Measurements from ENCODE around the gene GTF2B. TPM values are rescaled to one million over a fixed set of nuclear protein-coding genes. Genes with fewer than 3 reads are reported as not detected.
"Not testable (repeated sequence)": the region's sequence is repeated elsewhere in the genome, so short reads cannot be mapped to it uniquely, and the experiment has no call there.

The GTF2B gene
- 22.3 TPM for polyA plus RNA-seq (2013, experiment 1 of 2)
- 23.4 TPM for polyA plus RNA-seq (2013, experiment 2 of 2)

GRCh38 chr1:88891318-88891950 lies at the start of gene GTF2B:
TSS of gene GTF2B (minus strand) at chr1:88891567. CDS start at chr1:88891499, 68 bp downstream.
- Histone ChIP-seq H3K9me3 (ENCODE audit: insufficient read depth, low read depth, low read length) (no peaks in the 10 kb centered on the region), H3K36me3 (ENCODE audit: insufficient read depth, low read length) (peaks cover 2% of the 10 kb centered on the region), H3K27me3 (ENCODE audit: insufficient read depth, low read length) (0 out of 2 replicates have a peak, but pooled peaks cover 3% of the 10 kb centered on the region), H3K4me1 (ENCODE audit: insufficient read depth, low read length) (peaks cover 5% of the 10 kb centered on the region), H3K27ac (ENCODE audit: low read depth, low read length) (peak within 1 kb of the TSS; percentile 72; the same call in 1 of the 2 replicates), H3K4me3 (ENCODE audit: low read length) (peak within 1 kb of the TSS; percentile 80), H3K9ac (ENCODE audit: low read depth, low read length) (peak within 1 kb of the TSS; percentile 73)
- WGBS = under 1% methylated on average over 47 of the region's 47 CpGs

- peaks cover 78% of the 10 kb centered on the region for H3K36me3 ChIP-seq (ENCODE audit: insufficient read depth, low read length)
- no CpG with 5 or more reads among the region's 1 CpG for WGBS
Measured at GRCh38 chr1:88938528-88938927, 47.2 kb upstream of the GTF2B start.

GRCh38 chr1:88936760-88937342 lies 45.5 kb upstream of the GTF2B start:
- H3K27ac ChIP-seq (ENCODE audit: low read depth, low read length) = no peak overlapping the region
- H3K4me3 ChIP-seq (ENCODE audit: low read length) = no peak overlapping the region
- H3K36me3 ChIP-seq (ENCODE audit: insufficient read depth, low read length) = peaks cover 68% of the 10 kb centered on the region
- no peak overlapping the region for H3K9ac ChIP-seq (ENCODE audit: low read depth, low read length)
- H3K4me1 ChIP-seq (ENCODE audit: insufficient read depth, low read length) = no peaks in the 10 kb centered on the region
- 92% methylated on average over 4 of the region's 4 CpGs for WGBS
- no peaks in the 10 kb centered on the region for H3K9me3 ChIP-seq (ENCODE audit: insufficient read depth, low read depth, low read length)
- no peaks in the 10 kb centered on the region for H3K27me3 ChIP-seq (ENCODE audit: insufficient read depth, low read length)

More at GRCh38 chr1:88938528-88938927, 47.2 kb upstream of the GTF2B start:
- not testable (repeated sequence) for H3K4me3 ChIP-seq (ENCODE audit: low read length); H3K4me1 ChIP-seq (ENCODE audit: insufficient read depth, low read length); H3K9me3 ChIP-seq (ENCODE audit: insufficient read depth, low read depth, low read length); H3K27me3 ChIP-seq (ENCODE audit: insufficient read depth, low read length); H3K9ac ChIP-seq (ENCODE audit: low read depth, low read length); H3K27ac ChIP-seq (ENCODE audit: low read depth, low read length)

- Histone ChIP-seq H3K27me3 (ENCODE audit: insufficient read depth, low read length) (no peaks in the 10 kb centered on the region), H3K9ac (ENCODE audit: low read depth, low read length) (no peak overlapping the region), H3K27ac (ENCODE audit: low read depth, low read length) (no peak overlapping the region), H3K4me3 (ENCODE audit: low read length) (no peak overlapping the region), H3K36me3 (ENCODE audit: insufficient read depth, low read length) (peaks cover 63% of the 10 kb centered on the region), H3K4me1 (ENCODE audit: insufficient read depth, low read length) (no peaks in the 10 kb centered on the region), H3K9me3 (ENCODE audit: insufficient read depth, low read depth, low read length) (no peaks in the 10 kb centered on the region)
Measured at GRCh38 chr1:88936223-88936523, 44.8 kb upstream of the GTF2B start.

- no peaks in the 10 kb centered on the region for H3K9me3 ChIP-seq (ENCODE audit: insufficient read depth, low read depth, low read length)
- no peak overlapping the region for H3K4me3 ChIP-seq (ENCODE audit: low read length)
- H3K27me3 ChIP-seq (ENCODE audit: insufficient read depth, low read length) = no peaks in the 10 kb centered on the region
- H3K27ac ChIP-seq (ENCODE audit: low read depth, low read length) = no peak overlapping the region
- WGBS = 78% methylated on average over 3 of the region's 5 CpGs
- peaks cover 59% of the 10 kb centered on the region for H3K36me3 ChIP-seq (ENCODE audit: insufficient read depth, low read length)
- H3K9ac ChIP-seq (ENCODE audit: low read depth, low read length) = no peak overlapping the region
- no peaks in the 10 kb centered on the region for H3K4me1 ChIP-seq (ENCODE audit: insufficient read depth, low read length)
Measured at GRCh38 chr1:88935522-88936222, 44.3 kb upstream of the GTF2B start.

- H3K9ac ChIP-seq (ENCODE audit: low read depth, low read length); H3K4me3 ChIP-seq (ENCODE audit: low read length); H3K27me3 ChIP-seq (ENCODE audit: insufficient read depth, low read length); H3K9me3 ChIP-seq (ENCODE audit: insufficient read depth, low read depth, low read length); H3K4me1 ChIP-seq (ENCODE audit: insufficient read depth, low read length); H3K27ac ChIP-seq (ENCODE audit: low read depth, low read length): not testable (repeated sequence)
- 96% methylated on average over 6 of the region's 7 CpGs for WGBS
- peaks cover 37% of the 10 kb centered on the region for H3K36me3 ChIP-seq (ENCODE audit: insufficient read depth, low read length)
Measured at GRCh38 chr1:88930176-88930575, 38.8 kb upstream of the GTF2B start.

- peaks cover 44% of the 10 kb centered on the region for H3K36me3 ChIP-seq (ENCODE audit: insufficient read depth, low read length)
- no peaks in the 10 kb centered on the region for H3K27me3 ChIP-seq (ENCODE audit: insufficient read depth, low read length)
- no peak overlapping the region for H3K4me3 ChIP-seq (ENCODE audit: low read length)
- H3K9me3 ChIP-seq (ENCODE audit: insufficient read depth, low read depth, low read length) = peaks cover 4% of the 10 kb centered on the region; the same call in 1 of the 2 replicates
- WGBS = 97% methylated on average over 2 of the region's 2 CpGs
- H3K9ac ChIP-seq (ENCODE audit: low read depth, low read length) = no peak overlapping the region
- no peak overlapping the region for H3K27ac ChIP-seq (ENCODE audit: low read depth, low read length)
- no peaks in the 10 kb centered on the region for H3K4me1 ChIP-seq (ENCODE audit: insufficient read depth, low read length)
Measured at GRCh38 chr1:88923224-88923623, 31.9 kb upstream of the GTF2B start.

- Histone ChIP-seq H3K4me1 (ENCODE audit: insufficient read depth, low read length) (no peaks in the 10 kb centered on the region), H3K9ac (ENCODE audit: low read depth, low read length) (no peak overlapping the region), H3K9me3 (ENCODE audit: insufficient read depth, low read depth, low read length) (peaks cover 8% of the 10 kb centered on the region; the same call in 1 of the 2 replicates), H3K27ac (ENCODE audit: low read depth, low read length) (no peak overlapping the region), H3K27me3 (ENCODE audit: insufficient read depth, low read length) (no peaks in the 10 kb centered on the region), H3K4me3 (ENCODE audit: low read length) (no peak overlapping the region), H3K36me3 (ENCODE audit: insufficient read depth, low read length) (peaks cover 44% of the 10 kb centered on the region)
- 87% methylated on average over 3 of the region's 3 CpGs for WGBS
Measured at GRCh38 chr1:88922214-88922613, 30.8 kb upstream of the GTF2B start.

GRCh38 chr1:88920845-88921244 lies 29.5 kb upstream of the GTF2B start:
- peaks cover 8% of the 10 kb centered on the region; the same call in 1 of the 2 replicates for H3K9me3 ChIP-seq (ENCODE audit: insufficient read depth, low read depth, low read length)
- H3K4me3 ChIP-seq (ENCODE audit: low read length) = no peak overlapping the region
- H3K27ac ChIP-seq (ENCODE audit: low read depth, low read length) = no peak overlapping the region
- no peaks in the 10 kb centered on the region for H3K27me3 ChIP-seq (ENCODE audit: insufficient read depth, low read length)
- H3K36me3 ChIP-seq (ENCODE audit: insufficient read depth, low read length) = peaks cover 44% of the 10 kb centered on the region
- WGBS = 100% methylated on average over 1 of the region's 1 CpG
- H3K9ac ChIP-seq (ENCODE audit: low read depth, low read length) = no peak overlapping the region
- H3K4me1 ChIP-seq (ENCODE audit: insufficient read depth, low read length) = no peaks in the 10 kb centered on the region

GRCh38 chr1:88917321-88918025 lies 26.1 kb upstream of the GTF2B start:
- Histone ChIP-seq H3K36me3 (ENCODE audit: insufficient read depth, low read length) (peaks cover 15% of the 10 kb centered on the region), H3K4me1 (ENCODE audit: insufficient read depth, low read length) (no peaks in the 10 kb centered on the region), H3K9ac (ENCODE audit: low read depth, low read length) (no peak overlapping the region), H3K4me3 (ENCODE audit: low read length) (no peak overlapping the region), H3K27ac (ENCODE audit: low read depth, low read length) (no peak overlapping the region), H3K27me3 (ENCODE audit: insufficient read depth, low read length) (no peaks in the 10 kb centered on the region), H3K9me3 (ENCODE audit: insufficient read depth, low read depth, low read length) (0 out of 2 replicates have a peak, but pooled peaks cover 4% of the 10 kb centered on the region)
- WGBS = 95% methylated on average over 3 of the region's 3 CpGs

GRCh38 chr1:88916883-88917282 lies 25.5 kb upstream of the GTF2B start:
- Histone ChIP-seq H3K9ac (ENCODE audit: low read depth, low read length) (no peak overlapping the region), H3K27ac (ENCODE audit: low read depth, low read length) (no peak overlapping the region), H3K9me3 (ENCODE audit: insufficient read depth, low read depth, low read length) (0 out of 2 replicates have a peak, but pooled peaks cover 4% of the 10 kb centered on the region), H3K4me3 (ENCODE audit: low read length) (no peak overlapping the region), H3K36me3 (ENCODE audit: insufficient read depth, low read length) (peaks cover 15% of the 10 kb centered on the region), H3K4me1 (ENCODE audit: insufficient read depth, low read length) (no peaks in the 10 kb centered on the region), H3K27me3 (ENCODE audit: insufficient read depth, low read length) (no peaks in the 10 kb centered on the region)
- WGBS = 88% methylated on average over 1 of the region's 1 CpG
